Measurements from ENCODE around the gene CRACR2A. TPM values are rescaled to one million over a fixed set of nuclear protein-coding genes. Genes with fewer than 3 reads are reported as not detected.

Gene CRACR2A
- total RNA-seq = 0.78 TPM in 1 of 2 replicates, not detected in the other

GRCh38 chr12:3752741-3753486, at the start of gene CRACR2A:
TSS of gene CRACR2A (minus strand) at chr12:3753109. CDS start at chr12:3696999, 56,110 bp downstream.

Other genes starting within 250 kb of the CRACR2A start
- gene PARP11, start 120.3 kb upstream of the CRACR2A start, total RNA-seq = 5.3 and 6.8 TPM in 2 replicates